HL-60 (cell line): ENCODE measurements around the gene CDH23.

Experiments
- GABPA ChIP-seq: IDR thresholded peaks from 2 replicates; pipeline ENCODE4 v1.6.1; 2012; ENCODE audit warnings: low read depth
- POLR2AphosphoS5 ChIP-seq: IDR thresholded peaks from 2 replicates; pipeline ENCODE4 v1.6.1; 2012; ENCODE audit warnings: low read depth
- TF ChIP-seq, protein P1 (sequence below): IDR thresholded peaks from one replicate; pipeline ENCODE4 v1.5.1; 2011; ENCODE audit warnings: low read length, control low read depth, inconsistent platforms; ENCODE audit not compliant: insufficient read depth
- TF ChIP-seq, protein P2 (sequence below): IDR thresholded peaks from 2 replicates; pipeline ENCODE4 v1.6.1; 2012; ENCODE audit warnings: low read depth; ENCODE audit not compliant: insufficient replicate concordance

DNA sequence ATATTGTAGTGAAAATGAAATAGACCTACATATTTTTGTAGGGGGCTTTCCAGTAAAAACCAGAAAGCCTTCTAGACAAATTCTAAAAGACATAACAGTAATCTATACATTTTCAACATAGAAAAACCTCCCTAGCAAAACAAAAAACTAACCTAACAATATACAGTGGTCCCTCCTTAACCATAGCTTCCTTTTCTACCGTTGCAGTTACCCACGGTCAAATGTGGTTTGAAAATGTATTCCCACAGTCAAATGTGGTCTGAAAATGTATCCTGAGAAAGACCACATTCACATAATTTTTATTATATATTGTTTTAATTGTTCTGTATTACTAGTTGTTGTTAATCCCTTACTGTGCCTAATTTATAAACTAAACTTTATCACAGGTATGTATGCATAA, 448.0 kb downstream of the CDH23 start:
- TF ChIP-seq, protein P1, sequence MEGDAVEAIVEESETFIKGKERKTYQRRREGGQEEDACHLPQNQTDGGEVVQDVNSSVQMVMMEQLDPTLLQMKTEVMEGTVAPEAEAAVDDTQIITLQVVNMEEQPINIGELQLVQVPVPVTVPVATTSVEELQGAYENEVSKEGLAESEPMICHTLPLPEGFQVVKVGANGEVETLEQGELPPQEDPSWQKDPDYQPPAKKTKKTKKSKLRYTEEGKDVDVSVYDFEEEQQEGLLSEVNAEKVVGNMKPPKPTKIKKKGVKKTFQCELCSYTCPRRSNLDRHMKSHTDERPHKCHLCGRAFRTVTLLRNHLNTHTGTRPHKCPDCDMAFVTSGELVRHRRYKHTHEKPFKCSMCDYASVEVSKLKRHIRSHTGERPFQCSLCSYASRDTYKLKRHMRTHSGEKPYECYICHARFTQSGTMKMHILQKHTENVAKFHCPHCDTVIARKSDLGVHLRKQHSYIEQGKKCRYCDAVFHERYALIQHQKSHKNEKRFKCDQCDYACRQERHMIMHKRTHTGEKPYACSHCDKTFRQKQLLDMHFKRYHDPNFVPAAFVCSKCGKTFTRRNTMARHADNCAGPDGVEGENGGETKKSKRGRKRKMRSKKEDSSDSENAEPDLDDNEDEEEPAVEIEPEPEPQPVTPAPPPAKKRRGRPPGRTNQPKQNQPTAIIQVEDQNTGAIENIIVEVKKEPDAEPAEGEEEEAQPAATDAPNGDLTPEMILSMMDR: no peak
- TF ChIP-seq, protein P2, sequence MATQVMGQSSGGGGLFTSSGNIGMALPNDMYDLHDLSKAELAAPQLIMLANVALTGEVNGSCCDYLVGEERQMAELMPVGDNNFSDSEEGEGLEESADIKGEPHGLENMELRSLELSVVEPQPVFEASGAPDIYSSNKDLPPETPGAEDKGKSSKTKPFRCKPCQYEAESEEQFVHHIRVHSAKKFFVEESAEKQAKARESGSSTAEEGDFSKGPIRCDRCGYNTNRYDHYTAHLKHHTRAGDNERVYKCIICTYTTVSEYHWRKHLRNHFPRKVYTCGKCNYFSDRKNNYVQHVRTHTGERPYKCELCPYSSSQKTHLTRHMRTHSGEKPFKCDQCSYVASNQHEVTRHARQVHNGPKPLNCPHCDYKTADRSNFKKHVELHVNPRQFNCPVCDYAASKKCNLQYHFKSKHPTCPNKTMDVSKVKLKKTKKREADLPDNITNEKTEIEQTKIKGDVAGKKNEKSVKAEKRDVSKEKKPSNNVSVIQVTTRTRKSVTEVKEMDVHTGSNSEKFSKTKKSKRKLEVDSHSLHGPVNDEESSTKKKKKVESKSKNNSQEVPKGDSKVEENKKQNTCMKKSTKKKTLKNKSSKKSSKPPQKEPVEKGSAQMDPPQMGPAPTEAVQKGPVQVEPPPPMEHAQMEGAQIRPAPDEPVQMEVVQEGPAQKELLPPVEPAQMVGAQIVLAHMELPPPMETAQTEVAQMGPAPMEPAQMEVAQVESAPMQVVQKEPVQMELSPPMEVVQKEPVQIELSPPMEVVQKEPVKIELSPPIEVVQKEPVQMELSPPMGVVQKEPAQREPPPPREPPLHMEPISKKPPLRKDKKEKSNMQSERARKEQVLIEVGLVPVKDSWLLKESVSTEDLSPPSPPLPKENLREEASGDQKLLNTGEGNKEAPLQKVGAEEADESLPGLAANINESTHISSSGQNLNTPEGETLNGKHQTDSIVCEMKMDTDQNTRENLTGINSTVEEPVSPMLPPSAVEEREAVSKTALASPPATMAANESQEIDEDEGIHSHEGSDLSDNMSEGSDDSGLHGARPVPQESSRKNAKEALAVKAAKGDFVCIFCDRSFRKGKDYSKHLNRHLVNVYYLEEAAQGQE: no peak
- TF ChIP-seq POLR2AphosphoS5: no peak
- TF ChIP-seq GABPA: no peak
